Endothelial cell of umbilical vein (primary cell): ENCODE measurements around the gene COL7A1.

ENCODE experiments used
- FOS ChIP-seq: IDR thresholded peaks from 2 replicates; pipeline ENCODE4 v1.6.1; 2011; ENCODE audit warnings: mild to moderate bottlenecking, low read length, moderate library complexity, borderline replicate concordance; ENCODE audit not compliant: insufficient read depth
- GATA2 ChIP-seq: IDR thresholded peaks from 2 replicates; pipeline ENCODE4 v1.7.0; 2011; ENCODE audit warnings: low read depth, mild to moderate bottlenecking, moderate library complexity, mixed read lengths, low read length; ENCODE audit not compliant: insufficient read length, insufficient read depth
- JUN ChIP-seq: IDR thresholded peaks from 2 replicates; pipeline ENCODE4 v1.6.1; 2011; ENCODE audit warnings: borderline replicate concordance, low read depth; ENCODE audit not compliant: insufficient read length, insufficient read depth
- POLR2A ChIP-seq: IDR thresholded peaks from 2 replicates; pipeline ENCODE4 v1.6.1; 2012; ENCODE audit warnings: low read depth, mild to moderate bottlenecking, control low read depth, low read length
- POLR2AphosphoS5 ChIP-seq: IDR thresholded peaks from 2 replicates; pipeline ENCODE4 v1.6.1; 2012; ENCODE audit warnings: low read depth, mild to moderate bottlenecking, control low read depth, low read length, moderate library complexity; ENCODE audit not compliant: insufficient read depth
- TF ChIP-seq, protein P1 (sequence below), 2 donors: IDR thresholded peaks; 1 replicate in 1 of 2; 2 replicates in 1 of 2; pipeline ENCODE4 v1.5.1; 2011; ENCODE audit warnings: low read length in 2 of 2, mild to moderate bottlenecking in 2 of 2, moderate library complexity in 2 of 2, control low read depth in 1 of 2, inconsistent platforms in 1 of 2, low read depth in 1 of 2; ENCODE audit not compliant: insufficient read depth in 1 of 2; ENCODE audit errors: extremely low read depth in 1 of 2
- TF ChIP-seq, protein P2 (sequence below): IDR thresholded peaks from 2 replicates; pipeline ENCODE4 v1.6.1; 2011; ENCODE audit not compliant: insufficient read depth, insufficient read length

DNA sequence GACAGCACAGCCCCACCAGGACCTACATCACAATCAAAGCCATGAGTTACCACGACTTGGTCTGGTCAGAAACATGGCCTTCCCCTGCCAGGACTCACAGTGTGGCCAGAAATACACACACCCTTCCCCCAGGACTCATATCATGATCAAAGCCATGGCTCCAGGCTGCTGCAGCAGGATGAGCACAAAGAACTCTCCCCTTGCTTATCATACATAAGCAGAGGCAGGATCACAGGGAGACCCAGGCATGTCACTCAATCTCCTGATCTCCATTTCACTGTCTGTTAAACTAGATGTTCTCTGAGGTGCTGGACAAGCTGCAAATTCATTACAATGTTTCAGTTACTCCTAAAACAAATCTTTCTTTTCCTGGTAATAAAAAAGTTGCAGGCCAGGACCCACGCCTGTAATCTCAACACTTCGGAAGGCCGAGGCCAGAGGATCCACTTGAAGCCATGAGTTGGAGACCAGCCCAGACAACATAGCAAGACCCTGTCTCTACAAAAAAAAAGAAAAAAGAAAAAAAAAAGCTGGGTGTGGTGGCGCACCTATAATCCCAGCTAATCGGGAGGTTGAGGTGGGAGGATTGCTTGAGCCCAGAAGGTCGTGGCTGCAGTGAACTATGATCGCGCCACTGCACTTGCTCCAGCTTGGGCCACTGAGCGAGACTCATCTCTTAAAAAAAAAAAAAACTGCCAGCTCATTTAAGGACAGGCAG lies 39.7 kb downstream of the COL7A1 start:
- TF ChIP-seq, protein P1, sequence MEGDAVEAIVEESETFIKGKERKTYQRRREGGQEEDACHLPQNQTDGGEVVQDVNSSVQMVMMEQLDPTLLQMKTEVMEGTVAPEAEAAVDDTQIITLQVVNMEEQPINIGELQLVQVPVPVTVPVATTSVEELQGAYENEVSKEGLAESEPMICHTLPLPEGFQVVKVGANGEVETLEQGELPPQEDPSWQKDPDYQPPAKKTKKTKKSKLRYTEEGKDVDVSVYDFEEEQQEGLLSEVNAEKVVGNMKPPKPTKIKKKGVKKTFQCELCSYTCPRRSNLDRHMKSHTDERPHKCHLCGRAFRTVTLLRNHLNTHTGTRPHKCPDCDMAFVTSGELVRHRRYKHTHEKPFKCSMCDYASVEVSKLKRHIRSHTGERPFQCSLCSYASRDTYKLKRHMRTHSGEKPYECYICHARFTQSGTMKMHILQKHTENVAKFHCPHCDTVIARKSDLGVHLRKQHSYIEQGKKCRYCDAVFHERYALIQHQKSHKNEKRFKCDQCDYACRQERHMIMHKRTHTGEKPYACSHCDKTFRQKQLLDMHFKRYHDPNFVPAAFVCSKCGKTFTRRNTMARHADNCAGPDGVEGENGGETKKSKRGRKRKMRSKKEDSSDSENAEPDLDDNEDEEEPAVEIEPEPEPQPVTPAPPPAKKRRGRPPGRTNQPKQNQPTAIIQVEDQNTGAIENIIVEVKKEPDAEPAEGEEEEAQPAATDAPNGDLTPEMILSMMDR (IDR thresholded peaks at IDR 0.05; ENCODE audit: extremely low read depth in 1 of 2, insufficient read depth in 1 of 2, low read depth in 1 of 2, low read length in 2 of 2) = no peak
- no peak for TF ChIP-seq POLR2A
- TF ChIP-seq, protein P2, sequence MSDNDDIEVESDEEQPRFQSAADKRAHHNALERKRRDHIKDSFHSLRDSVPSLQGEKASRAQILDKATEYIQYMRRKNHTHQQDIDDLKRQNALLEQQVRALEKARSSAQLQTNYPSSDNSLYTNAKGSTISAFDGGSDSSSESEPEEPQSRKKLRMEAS = no peak
- TF ChIP-seq JUN = no peak
- no peak for TF ChIP-seq POLR2AphosphoS5
- TF ChIP-seq FOS = no peak
- no peak for TF ChIP-seq GATA2
